ENCODE results near the gene ATP10A. TPM values are rescaled to one million over a fixed set of nuclear protein-coding genes. Genes with fewer than 3 reads are reported as not detected.

The ATP10A gene
- total and polyA plus RNA-seq, 8 donors = 1.5 to 15.2 (median 3.2) TPM

- 64 to 74% (median 71%) methylated on average over 3 of the region's 3 CpGs for WGBS, 5 donors
- Histone ChIP-seq H3K27me3 (no peaks in the 10 kb centered on the region), H3K4me1 (no peaks in the 10 kb centered on the region), H3K36me3 (peaks cover 0 to 31% (median 17%) of the 10 kb centered on the region in 4 donors), H3K4me3 (no peak overlapping the region), H3K9me3 (no peaks in the 10 kb centered on the region), H3K27ac (no peak overlapping the region)
- no peak for TF ChIP-seq POLR2A (IDR thresholded peaks at IDR 0.05)
- TF ChIP-seq POLR2AphosphoS5 (IDR thresholded peaks at IDR 0.05) = no peak
- no peak for TF ChIP-seq CTCF (IDR thresholded peaks at IDR 0.05)
- TF ChIP-seq EP300 (IDR thresholded peaks at IDR 0.05) = no peak
- DNase-seq = no peak
- intact Hi-C loops (cut with DNase I; ENCODE audit: low total_unique reads) = no loop called here
Observed at GRCh38 chr15:25714538-25714840, 148.6 kb downstream of the ATP10A start.

- H3K27me3 ChIP-seq = no peaks in the 10 kb centered on the region
- no peaks in the 10 kb centered on the region for H3K4me1 ChIP-seq
- intact Hi-C loops (cut with DNase I; ENCODE audit: low total_unique reads) = no loop called here
- H3K4me3 ChIP-seq = no peak overlapping the region
- no peaks in the 10 kb centered on the region for H3K9me3 ChIP-seq
- TF ChIP-seq POLR2AphosphoS5 (IDR thresholded peaks at IDR 0.05) (no peak), POLR2A (IDR thresholded peaks at IDR 0.05) (no peak), CTCF (IDR thresholded peaks at IDR 0.05) (no peak), EP300 (IDR thresholded peaks at IDR 0.05) (no peak)
- H3K36me3 ChIP-seq = peaks cover 0 to 28% (median 16%) of the 10 kb centered on the region in 4 donors
- H3K27ac ChIP-seq = no peak overlapping the region
- WGBS, 5 donors = 87 to 96% (median 94%) methylated on average over 31 to 35 of the region's 35 CpGs
- DNase-seq = no peak
Observed at GRCh38 chr15:25713736-25714537, 149.2 kb downstream of the ATP10A start.

- Histone ChIP-seq H3K27ac (no peak overlapping the region), H3K27me3 (no peaks in the 10 kb centered on the region), H3K4me3 (no peak overlapping the region), H3K4me1 (no peaks in the 10 kb centered on the region), H3K36me3 (peaks cover 0 to 28% (median 13%) of the 10 kb centered on the region in 4 donors), H3K9me3 (no peaks in the 10 kb centered on the region)
- WGBS, 5 donors = 71 to 76% (median 73%) methylated on average over 3 to 5 of the region's 5 CpGs
- no peak for TF ChIP-seq EP300 (IDR thresholded peaks at IDR 0.05)
- TF ChIP-seq POLR2AphosphoS5 (IDR thresholded peaks at IDR 0.05) = no peak
- no peak for TF ChIP-seq CTCF (IDR thresholded peaks at IDR 0.05)
- no peak for TF ChIP-seq POLR2A (IDR thresholded peaks at IDR 0.05)
- DNase-seq = no peak
- intact Hi-C loops (cut with DNase I; ENCODE audit: low total_unique reads) = no loop called here
Observed at GRCh38 chr15:25712961-25713355, 150.2 kb downstream of the ATP10A start.

- Histone ChIP-seq H3K4me3 (no peak overlapping the region), H3K27ac (no peak overlapping the region), H3K4me1 (no peaks in the 10 kb centered on the region), H3K9me3 (no peaks in the 10 kb centered on the region), H3K36me3 (peaks cover 0 to 28% (median 13%) of the 10 kb centered on the region in 4 donors), H3K27me3 (no peaks in the 10 kb centered on the region)
- TF ChIP-seq EP300 (IDR thresholded peaks at IDR 0.05) (no peak), POLR2A (IDR thresholded peaks at IDR 0.05) (no peak), POLR2AphosphoS5 (IDR thresholded peaks at IDR 0.05) (no peak), CTCF (IDR thresholded peaks at IDR 0.05) (no peak)
- intact Hi-C loops (cut with DNase I; ENCODE audit: low total_unique reads) = no loop called here
- WGBS, 5 donors = 83 to 91% (median 90%) methylated on average over 9 of the region's 9 CpGs
- DNase-seq = no peak
Observed at GRCh38 chr15:25712192-25712960, 150.8 kb downstream of the ATP10A start.

Measured in stomach (tissue), 9 donors.